CD4-positive, alpha-beta T cell treated with Interleukin-6 at 100 ng/mL for 8 hours (primary cell): ENCODE measurements around the gene MPND.
"Not testable (repeated sequence)": the region's sequence is repeated elsewhere in the genome, so short reads cannot be mapped to it uniquely, and the experiment has no call there.

Experiments used
- DNase-seq: peaks from one replicate; pipeline ENCODE4 v3.0.0-alpha.2; 2020; ENCODE audit warnings: mixed read lengths, low spot score

The MPND gene

DNA sequence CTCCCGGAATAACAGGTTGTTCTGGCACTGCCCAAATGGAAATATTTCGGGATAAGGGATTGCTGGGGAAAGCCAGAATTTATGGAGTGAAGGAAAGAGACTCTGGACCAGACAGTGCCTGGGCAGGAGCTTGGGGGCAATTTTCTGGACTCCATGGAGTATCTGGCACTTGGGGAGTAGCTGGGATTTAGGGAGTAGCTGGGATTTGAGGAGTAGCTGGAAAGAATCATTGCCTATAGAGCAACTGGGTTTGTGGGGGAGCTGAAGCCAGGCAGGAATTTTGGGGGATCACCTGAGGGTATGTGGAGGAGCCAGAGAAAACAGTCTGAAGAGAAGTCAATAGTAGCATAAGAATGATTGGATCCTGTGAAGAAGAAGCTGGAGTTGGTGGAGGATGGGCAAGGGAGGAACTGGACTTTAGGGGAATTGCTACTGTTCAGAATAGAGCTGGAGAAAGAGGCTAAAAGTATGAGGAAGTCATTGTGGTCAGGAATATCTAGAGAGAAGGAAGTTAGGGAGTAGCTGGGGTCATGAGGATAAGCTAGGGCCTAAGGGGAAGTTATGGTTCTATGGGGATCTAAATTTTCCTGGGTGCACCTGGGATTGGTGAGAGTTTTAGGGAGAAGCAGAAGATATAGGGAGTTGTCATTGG, 24.2 kb upstream of the MPND start:
- DNase-seq, result no peak

DNA sequence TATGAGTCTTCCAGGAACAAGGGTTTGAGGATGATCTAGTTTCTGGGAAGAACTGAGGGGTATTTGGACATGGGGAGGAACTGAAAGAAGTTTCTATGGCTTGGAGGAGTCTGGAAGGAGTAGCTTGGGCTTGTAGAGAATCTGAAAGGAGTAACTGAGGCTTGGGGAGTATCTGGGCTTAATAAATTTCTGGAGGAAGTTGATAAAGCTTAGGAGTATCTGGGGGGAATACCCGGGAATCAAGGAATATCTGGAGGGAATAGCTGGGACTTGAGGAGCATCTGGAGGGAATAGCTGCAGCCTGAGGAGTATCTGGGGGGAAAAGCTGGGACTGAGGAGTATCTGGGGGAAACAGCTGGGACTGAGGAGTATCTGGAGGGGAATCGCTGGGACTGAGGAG, 22.9 kb upstream of the MPND start:
- no peak for DNase-seq

DNA sequence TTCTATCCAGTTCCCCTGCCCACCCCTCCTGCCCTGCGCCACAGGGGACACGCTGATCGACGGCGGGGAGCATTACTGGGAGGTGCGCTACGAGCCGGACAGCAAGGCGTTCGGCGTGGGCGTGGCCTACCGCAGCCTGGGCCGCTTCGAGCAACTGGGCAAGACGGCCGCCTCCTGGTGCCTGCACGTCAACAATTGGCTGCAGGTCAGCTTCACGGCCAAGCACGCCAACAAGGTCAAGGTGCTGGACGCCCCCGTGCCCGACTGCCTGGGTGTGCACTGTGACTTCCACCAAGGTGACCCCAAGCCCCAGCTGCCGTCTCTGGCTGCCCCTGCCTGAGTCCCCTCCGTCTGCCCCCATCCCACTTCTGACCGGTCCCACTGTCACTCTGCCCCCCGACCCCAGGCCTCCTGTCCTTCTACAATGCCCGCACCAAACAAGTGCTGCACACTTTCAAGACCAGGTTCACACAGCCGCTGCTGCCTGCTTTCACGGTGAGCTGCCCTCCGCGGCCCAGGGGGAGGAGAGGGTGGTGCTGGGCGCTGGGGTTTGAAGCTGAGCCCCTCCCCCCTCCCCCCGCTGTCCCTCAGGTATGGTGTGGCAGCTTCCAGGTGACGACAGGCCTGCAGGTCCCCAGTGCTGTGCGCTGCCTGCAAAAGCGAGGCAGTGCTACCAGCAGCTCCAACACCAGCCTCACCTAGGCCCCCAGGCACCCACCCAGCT, 20.3 kb upstream of the MPND start:
- no peak for DNase-seq

DNA sequence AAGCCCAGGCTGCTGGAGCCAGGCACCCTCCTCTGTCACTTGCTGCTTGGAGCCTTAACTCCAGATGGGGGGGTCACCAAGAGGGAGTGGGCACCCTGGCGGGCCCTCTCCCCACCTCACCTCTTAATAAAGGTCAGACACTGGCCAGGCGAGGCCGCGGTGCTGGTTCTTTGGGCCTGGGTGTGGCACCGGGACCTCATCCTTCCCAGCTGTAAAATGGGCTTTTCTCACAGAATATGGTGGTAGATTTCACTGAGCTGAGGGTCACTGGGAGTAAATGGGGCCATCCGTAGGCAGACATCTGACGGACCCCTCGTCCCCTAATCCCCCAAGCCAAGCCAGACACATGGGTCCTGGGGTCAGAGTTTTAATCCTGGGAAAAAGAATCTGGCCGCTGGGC, 19.7 kb upstream of the MPND start:
- no peak for DNase-seq

DNA sequence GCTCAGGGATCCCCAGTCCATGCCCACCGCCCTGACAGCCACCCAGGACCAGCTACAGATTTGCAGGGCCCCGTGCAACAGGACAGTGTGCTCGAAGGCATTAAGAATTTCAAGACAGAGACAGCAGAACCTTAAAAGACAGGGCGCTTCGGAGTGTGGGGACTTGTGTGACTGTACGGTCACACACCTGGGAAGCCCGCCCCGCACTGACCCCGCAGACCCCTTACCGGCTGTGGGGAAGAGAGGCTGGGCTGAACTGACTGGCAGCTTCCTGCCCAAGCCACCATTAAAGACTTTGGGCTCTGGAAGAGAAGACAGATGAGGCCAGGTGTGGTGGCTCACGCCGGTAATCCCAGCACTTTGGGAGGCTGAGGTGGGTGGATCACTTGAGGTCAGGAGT, 19.1 kb upstream of the MPND start:
- DNase-seq, result no peak

DNA sequence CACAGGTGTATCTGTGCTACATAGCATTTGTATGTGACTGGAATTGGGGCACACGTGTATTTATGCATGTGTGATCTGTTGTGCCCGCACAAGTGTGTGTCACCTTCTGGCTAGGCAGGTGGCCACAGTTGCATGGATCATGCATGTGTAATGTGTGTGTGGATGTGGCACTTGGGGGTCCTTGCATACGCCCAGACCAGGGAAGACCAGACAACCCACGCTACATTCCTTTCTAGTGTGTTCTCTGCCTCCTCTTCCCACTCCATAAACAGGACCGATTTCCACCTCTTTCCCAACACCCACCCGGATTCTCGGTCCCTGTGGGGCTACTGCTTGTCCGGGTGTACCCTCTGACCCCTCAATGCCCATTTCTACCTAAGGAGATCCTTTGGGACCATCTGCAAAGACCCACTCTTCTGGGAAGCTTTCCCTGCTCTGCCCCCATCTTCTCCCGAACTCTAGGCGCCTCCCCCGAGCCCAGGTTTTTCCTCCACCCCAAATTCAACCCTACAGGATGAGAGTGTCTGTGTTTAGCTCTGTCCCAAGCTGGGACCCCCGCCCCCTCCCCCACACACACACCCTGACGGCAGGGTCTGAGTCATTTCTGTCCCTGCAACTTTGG, 17.0 kb upstream of the MPND start:
- no peak for DNase-seq

DNA sequence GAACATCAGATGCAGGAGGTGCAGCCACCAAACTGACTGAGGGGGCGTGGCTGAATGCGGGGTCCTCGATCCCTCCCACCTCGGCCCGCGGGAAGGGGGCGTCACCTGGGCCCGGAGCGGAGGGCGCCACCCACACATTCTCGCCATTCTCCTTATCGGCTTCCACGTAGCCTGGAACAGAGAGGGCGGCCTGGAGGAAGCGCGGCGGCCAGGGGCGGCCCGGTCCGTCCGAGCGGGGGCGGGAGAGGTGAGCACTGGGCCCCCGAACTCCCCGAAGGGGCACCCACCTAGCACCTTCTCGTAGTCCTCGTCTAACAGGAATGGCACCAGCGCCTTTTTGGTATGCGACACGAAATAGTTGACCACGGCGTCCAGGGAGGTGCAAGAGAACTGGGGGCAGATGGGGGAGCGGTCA, 16.5 kb upstream of the MPND start:
- DNase-seq, result no peak

DNA sequence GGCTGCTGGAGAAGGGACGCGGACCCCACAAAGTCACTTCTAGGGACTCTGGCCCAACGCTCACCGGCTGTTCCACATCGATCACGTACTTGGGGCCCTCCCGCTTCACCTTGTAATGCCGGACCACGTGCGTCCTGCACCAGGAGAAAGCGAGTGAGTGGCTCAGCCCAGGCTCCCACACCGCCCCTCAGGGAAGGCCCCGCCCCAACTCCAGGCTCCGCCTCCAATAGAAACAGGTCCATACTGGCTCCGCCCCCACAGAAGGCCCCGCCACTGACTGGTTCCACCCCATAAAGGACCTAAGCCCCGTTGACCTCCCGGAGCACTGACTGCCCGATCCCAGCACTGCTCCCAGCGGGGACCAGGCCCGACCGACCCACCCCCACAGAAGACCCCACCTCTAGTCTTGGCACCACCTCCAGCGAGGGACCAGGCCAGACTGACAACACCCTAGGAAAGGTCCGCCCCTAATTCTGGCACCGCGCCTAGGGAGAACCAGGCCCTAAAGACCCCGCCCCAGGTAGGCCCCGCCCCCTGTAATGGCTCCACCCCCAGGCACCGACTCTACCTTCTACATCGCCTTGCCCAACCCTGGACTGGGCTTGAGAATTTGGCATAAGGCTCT, 16.0 kb upstream of the MPND start:
- DNase-seq, result peak; percentile 65

DNA sequence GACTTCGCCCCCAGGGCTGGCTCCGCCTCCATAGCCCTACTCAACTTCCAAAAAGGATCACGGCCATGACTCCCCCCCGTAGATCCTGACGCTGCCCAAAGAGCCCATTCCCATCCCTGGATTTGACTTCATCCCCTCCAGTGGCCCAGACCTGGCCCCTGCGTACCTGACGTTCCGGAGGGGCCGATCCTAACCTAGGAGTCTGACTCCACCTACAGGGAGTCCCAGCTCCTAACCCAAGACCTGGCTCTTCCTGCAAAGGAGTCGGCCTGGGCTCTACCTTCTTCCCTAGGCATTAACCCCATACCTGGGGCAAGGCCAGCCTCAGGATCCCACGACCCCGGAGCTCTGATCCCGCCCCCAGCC, 15.5 kb upstream of the MPND start:
- no peak for DNase-seq

DNA sequence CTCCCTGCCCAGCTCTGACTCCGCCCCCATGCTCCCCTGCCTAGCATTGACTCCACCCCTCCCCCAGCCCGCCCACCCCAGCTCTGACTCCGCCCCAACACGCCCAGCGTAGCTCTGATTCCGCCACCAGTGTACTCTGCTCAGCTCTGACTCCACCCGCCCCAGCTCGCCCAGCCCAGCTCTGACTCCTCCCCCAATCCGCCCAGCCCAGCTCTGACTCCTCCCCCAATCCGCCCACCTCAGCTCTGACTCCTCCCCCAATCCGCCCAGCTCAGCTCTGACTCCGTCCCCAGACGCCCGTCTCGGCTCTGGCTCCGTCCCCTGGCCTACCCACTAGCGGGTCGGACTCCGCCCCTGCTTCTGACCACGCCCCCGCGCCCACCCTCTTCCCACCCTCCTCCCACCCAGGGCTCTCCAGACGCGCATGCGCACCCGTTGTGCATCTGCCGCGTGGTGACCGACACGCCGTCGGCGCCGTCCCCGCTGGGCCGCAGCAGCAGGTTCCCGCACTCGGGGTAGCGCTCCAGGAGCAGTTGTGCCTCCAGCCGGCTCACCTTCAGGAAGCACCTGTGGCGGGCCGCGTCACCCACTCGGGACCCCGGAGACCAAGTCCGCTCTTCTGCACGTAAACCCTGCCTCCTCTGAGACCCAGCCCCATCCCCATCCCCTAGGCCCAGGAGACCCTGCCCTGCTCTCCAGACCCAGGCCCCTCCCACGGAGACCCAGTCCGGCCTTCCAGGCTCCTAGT, 14.9 kb upstream of the MPND start:
- DNase-seq, result peak; percentile 97

DNA sequence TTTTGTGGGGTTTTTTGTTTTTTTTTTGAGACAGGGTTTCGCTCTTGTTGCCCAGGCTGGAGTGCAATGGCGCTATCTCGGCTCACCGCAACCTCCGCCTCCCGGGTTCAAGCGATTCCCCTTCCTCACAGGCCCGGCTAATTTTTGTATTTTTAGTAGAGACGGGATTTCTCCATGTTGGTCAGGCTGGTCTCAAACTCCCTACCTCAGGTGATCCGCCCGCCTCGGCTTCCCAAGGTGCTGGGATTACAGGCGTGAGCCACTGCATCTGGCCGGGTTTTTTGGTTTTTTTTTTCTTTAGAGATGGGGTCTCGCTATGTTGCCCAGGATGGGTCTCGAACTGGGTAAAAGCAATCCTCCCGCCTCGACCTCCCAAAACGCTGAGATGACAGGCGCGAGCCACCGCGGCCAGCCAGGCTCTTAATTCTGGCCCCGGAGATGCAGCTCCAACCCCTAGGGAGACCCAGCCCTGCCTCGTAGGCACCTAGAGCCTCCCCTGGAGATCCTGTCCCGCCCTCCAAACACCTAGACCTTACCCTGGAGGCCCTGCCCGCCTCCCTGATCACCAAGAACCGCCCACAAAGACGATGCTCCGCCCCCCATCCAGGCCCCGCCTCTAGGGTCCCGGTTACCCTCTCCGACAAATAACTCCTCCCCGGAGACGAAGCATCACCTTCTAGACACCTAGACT, 14.2 kb upstream of the MPND start:
- not testable (repeated sequence) for DNase-seq

DNA sequence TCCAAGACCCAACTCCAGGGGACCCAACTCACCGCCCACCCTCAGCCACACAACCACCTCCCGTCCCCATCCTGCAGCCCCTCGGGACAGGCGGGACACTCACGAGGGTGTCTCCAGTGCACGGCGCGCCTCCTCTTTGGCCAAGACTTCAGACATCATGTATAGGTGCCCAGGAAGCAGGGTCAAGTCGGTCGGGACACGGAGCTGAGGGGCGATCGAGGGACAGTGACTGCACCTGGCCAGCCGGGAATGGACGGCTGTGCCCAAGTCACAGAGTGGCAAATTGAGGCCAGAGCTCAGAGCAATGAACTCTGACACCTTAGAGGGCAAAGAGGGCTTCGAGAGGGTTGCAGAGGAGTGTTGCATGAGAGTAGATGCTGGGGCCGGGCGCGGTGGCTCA, 13.5 kb upstream of the MPND start:
- no peak for DNase-seq

DNA sequence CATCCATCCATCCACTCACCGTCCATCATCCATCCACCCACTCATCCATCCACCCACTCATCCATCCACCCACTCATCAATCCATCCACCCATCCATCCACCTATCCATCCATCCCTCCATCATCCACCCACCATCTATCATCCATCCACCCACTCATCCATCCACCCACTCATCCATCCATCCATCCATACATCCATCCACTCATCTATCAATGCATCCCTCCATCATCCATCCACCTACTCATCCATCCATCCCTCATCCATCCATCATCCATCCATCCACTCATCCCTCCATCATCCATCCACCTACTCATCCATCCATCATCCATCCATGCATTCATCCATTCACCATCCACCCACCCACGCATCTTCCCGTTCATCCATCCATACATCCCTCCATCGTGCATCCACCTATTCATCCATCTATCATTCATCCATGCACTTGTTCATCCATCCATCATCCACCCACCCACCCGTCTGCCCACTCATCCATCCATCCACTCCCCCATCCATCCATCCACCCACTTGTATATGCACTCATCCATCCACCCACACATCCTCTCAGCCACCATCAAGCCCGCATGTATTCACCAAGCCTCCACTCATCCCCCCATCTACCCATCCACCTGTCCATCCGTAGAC, 8.3 kb upstream of the MPND start:
- no peak for DNase-seq

DNA sequence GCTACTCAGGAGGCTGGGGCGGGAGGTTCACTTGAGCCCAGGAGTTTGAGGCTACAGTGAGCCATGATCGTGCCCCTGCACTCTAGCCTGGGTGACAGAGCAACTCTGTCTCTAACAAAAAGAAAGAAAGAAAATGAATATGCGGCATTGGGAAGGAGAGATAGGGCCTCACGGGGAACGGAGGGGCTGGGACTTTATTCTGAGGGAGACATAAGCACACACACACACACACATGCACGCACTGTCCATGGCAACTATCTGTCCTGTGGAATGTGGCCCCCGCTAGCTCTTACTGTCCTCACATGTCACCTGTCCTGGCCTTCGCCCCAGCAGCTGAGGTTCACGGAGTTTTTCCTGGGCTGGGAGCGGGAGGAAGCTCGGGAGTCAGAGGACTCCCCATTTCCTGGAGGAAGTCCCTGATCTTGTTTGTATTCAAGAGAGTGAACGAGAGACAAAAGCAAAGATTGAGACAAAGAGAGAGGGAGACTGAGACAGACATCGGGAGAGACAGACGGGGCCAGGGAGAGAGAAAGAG, 5.4 kb upstream of the MPND start:
- no peak for DNase-seq

DNA sequence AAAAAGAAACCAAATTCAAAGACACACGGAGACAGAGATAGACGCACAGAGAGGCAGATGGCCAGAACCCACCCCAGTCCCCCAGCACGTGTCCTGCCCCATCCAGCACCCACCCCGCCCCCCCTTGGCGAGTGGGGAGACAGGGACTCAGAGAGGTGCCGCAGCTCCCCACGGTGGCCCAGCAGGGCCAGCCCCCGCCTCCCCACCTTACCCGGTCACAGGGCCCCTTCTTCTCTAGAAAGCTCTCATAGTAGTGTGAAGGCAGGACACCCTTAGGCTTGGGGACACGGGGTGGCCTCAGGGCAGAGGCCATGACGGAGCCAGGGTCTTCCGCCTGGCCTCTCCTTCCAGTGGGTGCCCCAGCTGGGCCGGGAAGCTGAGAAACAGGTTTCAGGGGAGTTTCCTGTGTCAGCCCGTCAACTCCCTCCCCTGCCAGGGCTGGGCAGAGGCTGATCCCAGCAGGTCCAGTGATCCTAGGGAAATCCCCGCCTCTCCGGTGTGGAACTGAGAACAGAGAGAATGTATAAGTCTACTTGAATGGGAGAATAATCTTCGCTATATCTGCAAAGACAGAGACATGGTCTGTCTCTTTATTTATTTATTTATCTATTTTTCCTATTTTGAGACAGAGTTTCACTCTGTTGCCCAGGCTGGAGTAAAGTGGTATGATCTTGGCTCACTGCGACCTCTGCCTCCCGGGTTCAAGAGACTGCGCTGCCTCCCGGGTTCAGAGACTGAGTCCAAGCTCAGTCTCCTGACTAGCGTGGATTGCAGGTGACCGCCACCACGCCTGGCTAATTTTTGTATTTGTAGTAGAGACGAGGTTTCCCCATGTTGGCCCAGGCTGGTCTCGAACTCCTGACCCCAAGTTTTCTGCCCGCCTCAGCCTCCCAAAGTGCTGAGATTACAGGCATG, 4.7 kb upstream of the MPND start, which contains the start of gene STAP2:
STAP2 (minus strand) TSS at position 387 of the 915 bp plus-strand sequence; CDS start at position 313, 74 bp downstream.
- no peak for DNase-seq

DNA sequence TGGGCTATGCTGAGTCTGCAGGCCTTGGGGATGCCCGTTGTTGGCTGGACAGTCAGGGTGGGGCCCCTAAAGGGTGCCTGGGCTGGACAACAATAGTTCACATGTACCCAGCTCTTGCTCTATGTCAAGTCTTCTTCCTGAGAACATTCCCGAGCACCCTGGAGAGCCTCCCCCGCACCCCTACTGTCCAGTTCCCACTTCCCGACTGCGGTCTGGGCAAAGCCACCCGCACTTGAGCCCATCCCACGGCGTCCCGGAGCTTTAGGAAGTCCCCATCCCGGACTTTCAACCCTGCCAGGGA, 1.1 kb upstream of the MPND start:
- DNase-seq, result no peak

DNA sequence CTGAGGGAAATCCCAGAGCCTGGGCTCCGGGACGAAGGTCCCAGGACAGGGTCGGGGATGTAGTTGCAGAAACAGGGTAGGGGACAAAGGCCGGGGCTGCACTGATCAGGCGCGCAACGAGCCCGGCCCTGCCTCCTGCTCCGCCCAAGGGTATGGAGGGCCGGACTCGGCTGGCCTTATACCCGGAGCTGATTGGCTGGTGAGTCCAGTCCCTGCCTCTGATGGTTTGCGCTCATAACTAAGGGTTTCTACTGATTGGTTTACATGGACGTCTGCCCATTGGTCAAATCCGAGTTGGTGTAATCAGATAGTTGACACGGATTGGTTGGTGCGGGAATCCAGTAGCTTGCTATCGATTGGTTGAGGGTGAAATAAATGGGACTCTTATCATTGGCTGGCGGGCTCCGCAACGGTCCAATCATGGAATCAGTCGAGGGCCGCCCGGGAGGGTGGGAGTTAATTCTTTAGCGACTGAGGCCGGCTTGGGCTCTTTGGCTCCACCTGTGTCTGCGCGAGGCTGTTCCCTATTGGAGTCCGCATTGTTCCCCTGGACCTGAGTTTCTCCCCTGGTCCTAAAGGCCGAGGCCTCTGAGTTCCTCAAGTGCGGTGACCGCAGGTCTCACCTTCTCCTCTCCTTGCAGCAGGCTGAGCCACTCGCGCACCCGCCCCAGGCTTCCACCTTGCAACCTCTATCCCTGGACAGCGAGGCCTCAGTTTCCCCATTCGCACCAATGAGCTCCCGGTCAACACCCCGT, 570 bp upstream of the MPND start:
- peak; percentile 97 for DNase-seq

DNA sequence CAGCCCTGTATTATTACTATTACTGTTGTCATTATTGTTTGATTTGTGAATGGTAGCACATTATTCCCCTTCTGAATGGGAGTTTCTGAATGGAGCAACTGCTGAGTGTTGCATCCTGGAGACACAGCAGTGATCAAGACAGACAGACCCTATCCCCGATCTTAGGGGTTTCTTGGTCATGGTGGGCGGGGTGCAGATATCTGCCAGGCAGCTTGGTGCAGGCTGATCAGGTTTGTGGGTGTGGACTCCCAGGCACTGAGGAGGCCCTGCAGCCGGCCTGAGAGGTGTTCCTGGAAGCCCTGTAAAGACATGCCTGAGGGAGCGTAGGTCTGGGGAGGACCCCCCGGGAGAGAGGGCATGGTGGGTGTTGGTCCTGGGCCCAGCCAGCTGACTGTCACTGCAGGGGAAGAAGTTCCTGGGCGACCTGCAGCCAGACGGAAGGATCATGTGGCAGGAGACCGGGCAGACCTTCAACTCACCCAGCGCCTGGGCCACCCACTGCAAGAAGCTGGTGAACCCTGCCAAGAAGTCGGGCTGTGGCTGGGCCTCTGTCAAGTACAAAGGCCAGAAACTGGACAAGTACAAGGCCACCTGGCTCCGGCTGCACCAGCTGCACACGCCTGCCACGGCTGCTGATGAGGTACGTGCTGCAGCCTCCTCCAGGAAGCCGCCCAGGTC, 2.1 kb downstream of the MPND start:
- DNase-seq, result no peak

DNA sequence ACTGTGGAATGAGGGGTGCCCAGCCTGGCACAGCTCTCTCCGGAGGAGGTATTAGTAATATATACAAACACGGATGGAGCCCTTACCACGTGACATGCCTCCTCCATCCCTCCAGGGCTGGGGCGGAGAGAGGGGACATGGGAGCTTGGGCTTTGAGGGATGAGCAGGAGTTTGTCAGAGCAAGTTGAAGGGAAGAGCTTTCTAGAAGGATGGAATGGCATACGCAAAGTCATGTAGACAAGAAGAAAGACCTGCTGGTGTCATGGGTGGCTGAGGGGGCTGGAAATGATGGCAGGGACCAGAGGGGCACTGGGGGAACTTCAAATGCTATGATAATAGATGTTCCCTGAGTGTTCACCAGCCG, 2.6 kb downstream of the MPND start:
- DNase-seq, result no peak
